Smooth muscle cell (in vitro differentiated cells): ENCODE data around the gene KLF9. TPM values are rescaled to one million over a fixed set of nuclear protein-coding genes. Genes with fewer than 3 reads are reported as not detected.

Source experiments
- DNase-seq: peaks from one replicate; lab custom pipeline; 2025; ENCODE audit not compliant: unreplicated experiment; lab: John Stamatoyannopoulos, UW
- H2AFZ ChIP-seq: fragments of 200-600 bp; sonication (generic); 2 replicates; pipeline ENCODE4 v1.6.0; 2016; ENCODE audit warnings: antibody characterized with exemption, low read depth, mild to moderate bottlenecking
- H3F3A ChIP-seq: fragments of 200-600 bp; sonication (generic); 2 replicates; pipeline ENCODE4 v1.6.0; 2017; ENCODE audit warnings: antibody characterized with exemption, low read depth
- H3K27ac ChIP-seq: fragments of 200-600 bp; sonication (generic); 2 replicates; pipeline ENCODE4 v1.5.1; 2016; ENCODE audit warnings: low read depth, mild to moderate bottlenecking
- H3K27me3 ChIP-seq: fragments of 200-600 bp; sonication (generic); 2 replicates; pipeline ENCODE4 v1.6.1; 2016; ENCODE audit warnings: low read depth, mild to moderate bottlenecking
- H3K36me3 ChIP-seq: fragments of 200-600 bp; sonication (generic); 2 replicates; pipeline ENCODE4 v1.5.1; 2016; ENCODE audit warnings: low read depth
- H3K4me1 ChIP-seq: fragments of 200-600 bp; sonication (generic); 2 replicates; pipeline ENCODE4 v1.5.1; 2016; ENCODE audit warnings: low read depth
- H3K4me2 ChIP-seq: fragments of 200-600 bp; sonication (generic); 2 replicates; pipeline ENCODE4 v1.6.0; 2016; ENCODE audit warnings: mild to moderate bottlenecking
- H3K4me3 ChIP-seq: fragments of 200-600 bp; sonication (generic); 2 replicates; pipeline ENCODE4 v1.5.1; 2016; ENCODE audit warnings: mild to moderate bottlenecking
- H3K79me2 ChIP-seq: fragments of 200-600 bp; sonication (generic); 2 replicates; pipeline ENCODE4 v1.6.0; 2016; ENCODE audit warnings: low read depth, mild to moderate bottlenecking
- H3K9ac ChIP-seq: fragments of 200-600 bp; sonication (generic); 2 replicates; pipeline ENCODE4 v1.6.0; 2016; ENCODE audit warnings: low read depth
- H3K9me3 ChIP-seq: fragments of 200-600 bp; sonication (generic); replicated peaks from 2 replicates; pipeline ENCODE4 v1.5.1; 2016; ENCODE audit warnings: low read depth
- H4K20me1 ChIP-seq: fragments of 200-600 bp; sonication (generic); 2 replicates; pipeline ENCODE4 v1.6.0; 2016; ENCODE audit warnings: low read depth
- CTCF ChIP-seq: fragments of 200-600 bp; sonication (generic); IDR thresholded peaks from 2 replicates; pipeline ENCODE4 v1.5.1; 2017; ENCODE audit warnings: borderline replicate concordance, mild to moderate bottlenecking, antibody characterized with exemption; ENCODE audit not compliant: insufficient read depth, poor library complexity, severe bottlenecking
- WGBS: methylation state at CpG from one replicate; pipeline ENCODE4 v1.1.7; 2016; ENCODE audit warnings: low lambda C conversion rate; 5-methylcytosine and 5-hydroxymethylcytosine counted together
- polyA plus RNA-seq: library from polyadenylated mRNA; unstranded; fragments of >200 nt; fragmentation: Nextera tagmentation; extraction: Ambion mirVana; gene quantifications from 2 replicates; pipeline ENCODE4 v1.2.1, GENCODE V29; 2016
- total RNA-seq: library from RNA; depleted of rRNA; stranded (reverse); fragments of >200 nt; gene quantifications from 2 replicates; pipeline ENCODE4 v1.2.3, GENCODE V29; 2014

KLF9 gene
- total and polyA plus RNA-seq, 2 experiments from 2014 or later = 2.9 to 13.5 TPM

- no peak for TF ChIP-seq CTCF
- 4% methylated on average over 37 of the region's 41 CpGs for WGBS
- peak overlapping the region; percentile 79 for H2AFZ ChIP-seq
Observed at GRCh38 chr9:70411930-70412831, 2.3 kb downstream of the KLF9 start.

GRCh38 chr9:70411121-70411929 is 3.1 kb downstream of the KLF9 start:
- no peak for DNase-seq
- no peak overlapping the region for H2AFZ ChIP-seq
- 56% methylated on average over 15 of the region's 15 CpGs for WGBS

More at GRCh38 chr9:70411930-70412831, 2.3 kb downstream of the KLF9 start:
- peaks cover 36% of the 10 kb centered on the region for H3K79me2 ChIP-seq
- peak overlapping the region; percentile 99 for H3K27ac ChIP-seq
- peak overlapping the region; percentile 94 for H3K4me2 ChIP-seq
- peaks cover 13% of the 10 kb centered on the region for H3K4me1 ChIP-seq
- peak overlapping the region; percentile 92 for H3K9ac ChIP-seq
- H3K9me3 ChIP-seq = no peaks in the 10 kb centered on the region
- H4K20me1 ChIP-seq = peaks cover 4% of the 10 kb centered on the region
- peak overlapping the region; percentile 90 for H3K4me3 ChIP-seq
- H3K27me3 ChIP-seq = no peaks in the 10 kb centered on the region
- no peak for DNase-seq
- H3K36me3 ChIP-seq = no peaks in the 10 kb centered on the region
- H3F3A ChIP-seq = peaks cover 9% of the 10 kb centered on the region

GRCh38 chr9:70410368-70410767 is 4.1 kb downstream of the KLF9 start:
- H3K4me2 ChIP-seq = peak overlapping the region; percentile 94
- H3K79me2 ChIP-seq = peaks cover 44% of the 10 kb centered on the region
- H3K4me3 ChIP-seq = peak overlapping the region; percentile 90
- no peak for TF ChIP-seq CTCF
- H3K36me3 ChIP-seq = no peaks in the 10 kb centered on the region
- H3K4me1 ChIP-seq = peaks cover 24% of the 10 kb centered on the region
- H3K27me3 ChIP-seq = no peaks in the 10 kb centered on the region
- peaks cover 4% of the 10 kb centered on the region for H4K20me1 ChIP-seq
- H3K9me3 ChIP-seq = no peaks in the 10 kb centered on the region
- no peak overlapping the region for H3K9ac ChIP-seq
- H3F3A ChIP-seq = peaks cover 9% of the 10 kb centered on the region
- WGBS = 18% methylated on average over 1 of the region's 1 CpG
- no peak overlapping the region for H2AFZ ChIP-seq
- DNase-seq = no peak
- H3K27ac ChIP-seq = peak overlapping the region; percentile 99

More at GRCh38 chr9:70411121-70411929, 3.1 kb downstream of the KLF9 start:
- Histone ChIP-seq H3K36me3 (no peaks in the 10 kb centered on the region), H3K9me3 (no peaks in the 10 kb centered on the region), H3K27ac (peak overlapping the region; percentile 99), H3K4me2 (peak overlapping the region; percentile 94), H3K27me3 (no peaks in the 10 kb centered on the region), H3K4me1 (peaks cover 19% of the 10 kb centered on the region), H4K20me1 (peaks cover 4% of the 10 kb centered on the region), H3F3A (peaks cover 9% of the 10 kb centered on the region), H3K9ac (peak overlapping the region; percentile 92), H3K79me2 (peaks cover 36% of the 10 kb centered on the region), H3K4me3 (peak overlapping the region; percentile 90)
- no peak for TF ChIP-seq CTCF
